ENCODE measurements around the gene HOXC10.

GRCh38 chr12:54028314-54029201 lies 43.6 kb downstream of the HOXC10 start, which contains the start of gene HOXC6:
- TF ChIP-seq CTCF (conservative IDR thresholded peaks at IDR 0.05 in 1 of 2, IDR thresholded peaks at IDR 0.05 in 1 of 2; ENCODE audit: extremely low read depth in 1 of 2, insufficient read depth in 1 of 2, low read depth in 1 of 2, low read length in 2 of 2) = no peak
- no peak for TF ChIP-seq EZH2 (IDR thresholded peaks at IDR 0.05; ENCODE audit: borderline replicate concordance, low read length)

All from mammary epithelial cell (primary cell).